ENCODE results near the gene HTR6.

Gene HTR6

GRCh38 chr1:19657511-19657910 lies 7.2 kb upstream of the HTR6 start:
- no peak for DNase-seq

- no peak for DNase-seq
Measured at GRCh38 chr1:19658186-19658585, 6.5 kb upstream of the HTR6 start.

GRCh38 chr1:19661721-19662228 lies 2.9 kb upstream of the HTR6 start:
- DNase-seq, result peak; percentile 47

GRCh38 chr1:19662313-19662712 lies 2.4 kb upstream of the HTR6 start:
- DNase-seq, result no peak

GRCh38 chr1:19665186-19665495 lies 466 bp downstream of the HTR6 start:
- DNase-seq, result no peak

- DNase-seq, result no peak
Measured at GRCh38 chr1:19665496-19666465, 1.1 kb downstream of the HTR6 start.

GRCh38 chr1:19668888-19669287 lies 4.2 kb downstream of the HTR6 start:
- no peak for DNase-seq

GRCh38 chr1:19670787-19671186 lies 6.1 kb downstream of the HTR6 start:
- DNase-seq, result no peak

- no peak for DNase-seq
Measured at GRCh38 chr1:19672237-19672636, 7.6 kb downstream of the HTR6 start.

- DNase-seq, result no peak
Measured at GRCh38 chr1:19675797-19676196, 11.1 kb downstream of the HTR6 start.

- DNase-seq, result peak; percentile 25
Measured at GRCh38 chr1:19676438-19676922, 11.8 kb downstream of the HTR6 start.

GRCh38 chr1:19678493-19678892 lies 13.8 kb downstream of the HTR6 start:
- no peak for DNase-seq

- no peak for DNase-seq
Measured at GRCh38 chr1:19678931-19679453, 14.3 kb downstream of the HTR6 start.

- no peak for DNase-seq
Measured at GRCh38 chr1:19679691-19680090, 15.0 kb downstream of the HTR6 start.

- no peak for DNase-seq
Measured at GRCh38 chr1:19680644-19681043, 16.0 kb downstream of the HTR6 start.

- DNase-seq, result no peak
Measured at GRCh38 chr1:19682257-19682656, 17.6 kb downstream of the HTR6 start.

- DNase-seq, result no peak
Measured at GRCh38 chr1:19682901-19683300, 18.2 kb downstream of the HTR6 start.

GRCh38 chr1:19683351-19683750 lies 18.7 kb downstream of the HTR6 start:
- no peak for DNase-seq

GRCh38 chr1:19684677-19685076 lies 20.0 kb downstream of the HTR6 start:
- DNase-seq, result no peak

GRCh38 chr1:19685994-19686393 lies 21.3 kb downstream of the HTR6 start:
- DNase-seq, result no peak

GRCh38 chr1:19687414-19687813 lies 22.7 kb downstream of the HTR6 start:
- no peak for DNase-seq

GRCh38 chr1:19688041-19688842 lies 23.6 kb downstream of the HTR6 start:
- DNase-seq, result no peak

- DNase-seq, result no peak
Measured at GRCh38 chr1:19689085-19689757, 24.5 kb downstream of the HTR6 start.

Measured in activated CD4-positive, alpha-beta T cell treated with anti-CD3 and anti-CD28 coated beads, Interleukin-2, amount 50 U/mL, for 16 hours (primary cell).